Spleen (tissue), 7 donors: ENCODE results near the gene SLC2A11.
"Not testable (repeated sequence)": the region's sequence is repeated elsewhere in the genome, so short reads cannot be mapped to it uniquely, and the experiment has no call there.

Source experiments
- POLR2A ChIP-seq, 3 donors: fragments of 450-650 bp; IDR thresholded peaks; one replicate each; pipeline ENCODE4 v1.5.1; 2017; ENCODE audit warnings: antibody characterized with exemption in 3 of 3, mild to moderate bottlenecking in 1 of 3
- POLR2AphosphoS5 ChIP-seq, 3 donors: sonication (generic); formaldehyde crosslinking; IDR thresholded peaks; one replicate each; pipeline ENCODE4 v1.5.1; 2017; ENCODE audit warnings: antibody characterized with exemption in 3 of 3
- TF ChIP-seq, protein P1 (sequence below), 11 experiments: fragments of 200-600 bp in 7 of 11; fragments of 450-650 bp in 4 of 11; sonication (generic) in 4 of 11; IDR thresholded peaks in 8 of 11; conservative IDR thresholded peaks in 3 of 11; 1 replicate in 7 of 11; 2 replicates in 4 of 11; pipeline versions ENCODE4 v1.4.0 to v1.8.0; 2016 to 2021; ENCODE audit warnings: antibody characterized with exemption in 11 of 11, inconsistent platforms in 4 of 11, mild to moderate bottlenecking in 1 of 11
- donor health status: DM: no; HTN: no; CAD: no; lungs with moderate emphysema.
- donor health status: DM: no; HTN: no; CAD: no.
- donor health status: DM: no; HTN: no; CAD: no.

- TF ChIP-seq, protein P1, sequence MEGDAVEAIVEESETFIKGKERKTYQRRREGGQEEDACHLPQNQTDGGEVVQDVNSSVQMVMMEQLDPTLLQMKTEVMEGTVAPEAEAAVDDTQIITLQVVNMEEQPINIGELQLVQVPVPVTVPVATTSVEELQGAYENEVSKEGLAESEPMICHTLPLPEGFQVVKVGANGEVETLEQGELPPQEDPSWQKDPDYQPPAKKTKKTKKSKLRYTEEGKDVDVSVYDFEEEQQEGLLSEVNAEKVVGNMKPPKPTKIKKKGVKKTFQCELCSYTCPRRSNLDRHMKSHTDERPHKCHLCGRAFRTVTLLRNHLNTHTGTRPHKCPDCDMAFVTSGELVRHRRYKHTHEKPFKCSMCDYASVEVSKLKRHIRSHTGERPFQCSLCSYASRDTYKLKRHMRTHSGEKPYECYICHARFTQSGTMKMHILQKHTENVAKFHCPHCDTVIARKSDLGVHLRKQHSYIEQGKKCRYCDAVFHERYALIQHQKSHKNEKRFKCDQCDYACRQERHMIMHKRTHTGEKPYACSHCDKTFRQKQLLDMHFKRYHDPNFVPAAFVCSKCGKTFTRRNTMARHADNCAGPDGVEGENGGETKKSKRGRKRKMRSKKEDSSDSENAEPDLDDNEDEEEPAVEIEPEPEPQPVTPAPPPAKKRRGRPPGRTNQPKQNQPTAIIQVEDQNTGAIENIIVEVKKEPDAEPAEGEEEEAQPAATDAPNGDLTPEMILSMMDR (IDR thresholded peaks at IDR 0.05 in 8 of 11, conservative IDR thresholded peaks at IDR 0.05 in 3 of 11), result not testable (repeated sequence)
- not testable (repeated sequence) for TF ChIP-seq POLR2AphosphoS5, POLR2A (IDR thresholded peaks at IDR 0.05)
These were observed 62.6 kb downstream of the SLC2A11 start for GRCh38 chr22:23920267-23920611.
